GM18907 (cell line): ENCODE measurements around the gene LOXHD1.

Source experiments
- ATAC-seq: cut with Tn5 transposase; IDR thresholded peaks from one replicate; pipeline ENCODE4 v1.9.1; 2021; ENCODE audit warnings: mild to moderate bottlenecking, moderate library complexity; ENCODE audit not compliant: unreplicated experiment

Gene LOXHD1

GRCh38 chr18:46676182-46676835 is 19.3 kb upstream of the LOXHD1 start:
- ATAC-seq, result no peak

- ATAC-seq, result no peak
Measured at GRCh38 chr18:46675112-46675511, 18.1 kb upstream of the LOXHD1 start.

- no peak for ATAC-seq
Measured at GRCh38 chr18:46672062-46672970, 15.3 kb upstream of the LOXHD1 start.

- ATAC-seq, result no peak
Measured at GRCh38 chr18:46668694-46669093, 11.7 kb upstream of the LOXHD1 start.

- no peak for ATAC-seq
Measured at GRCh38 chr18:46668135-46668534, 11.1 kb upstream of the LOXHD1 start.

- ATAC-seq, result no peak
Measured at GRCh38 chr18:46663539-46663938, 6.5 kb upstream of the LOXHD1 start.

GRCh38 chr18:46660957-46661749 is 4.1 kb upstream of the LOXHD1 start:
- ATAC-seq, result no peak

- no peak for ATAC-seq
Measured at GRCh38 chr18:46659484-46659883, 2.5 kb upstream of the LOXHD1 start.

- no peak for ATAC-seq
Measured at GRCh38 chr18:46656326-46657114, 500 bp downstream of the LOXHD1 start.

- no peak for ATAC-seq
Measured at GRCh38 chr18:46652372-46652771, 4.6 kb downstream of the LOXHD1 start.

- ATAC-seq, result no peak
Measured at GRCh38 chr18:46650681-46651080, 6.3 kb downstream of the LOXHD1 start.

- no peak for ATAC-seq
Measured at GRCh38 chr18:46649071-46649862, 7.8 kb downstream of the LOXHD1 start.

GRCh38 chr18:46646468-46646867 is 10.6 kb downstream of the LOXHD1 start:
- ATAC-seq, result no peak

GRCh38 chr18:46642561-46642960 is 14.5 kb downstream of the LOXHD1 start:
- ATAC-seq, result no peak

GRCh38 chr18:46641917-46642316 is 15.1 kb downstream of the LOXHD1 start:
- no peak for ATAC-seq

GRCh38 chr18:46639386-46639785 is 17.6 kb downstream of the LOXHD1 start:
- no peak for ATAC-seq

GRCh38 chr18:46636040-46636630 is 20.9 kb downstream of the LOXHD1 start:
- no peak for ATAC-seq

- no peak for ATAC-seq
Measured at GRCh38 chr18:46632401-46633071, 24.5 kb downstream of the LOXHD1 start.

GRCh38 chr18:46630991-46631390 is 26.0 kb downstream of the LOXHD1 start:
- no peak for ATAC-seq
